GM18867 (cell line): ENCODE results near the gene ZFHX3.

Source experiments
- ATAC-seq: cut with Tn5 transposase; IDR thresholded peaks from one replicate; pipeline ENCODE4 v1.9.1; 2021; ENCODE audit warnings: mild to moderate bottlenecking, moderate library complexity; ENCODE audit not compliant: unreplicated experiment

The ZFHX3 gene

DNA sequence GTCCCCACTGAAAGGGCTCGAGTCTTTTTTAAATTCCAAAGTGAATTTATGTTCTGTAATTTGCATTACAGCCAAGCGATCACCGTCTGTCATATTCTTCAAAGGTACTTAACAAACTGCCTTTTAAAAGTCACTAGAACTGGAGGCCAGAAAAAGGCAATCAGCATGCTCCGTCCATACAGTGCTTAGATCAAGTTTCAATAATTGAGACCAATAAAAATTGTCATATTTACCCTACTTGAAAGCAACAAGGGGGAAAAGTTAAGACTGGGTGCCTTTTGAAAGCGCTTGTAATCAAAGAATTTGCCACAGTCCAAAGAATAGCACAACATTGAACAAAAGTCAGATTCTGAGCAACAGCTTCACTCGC is 9.0 kb upstream of the ZFHX3 start:
- no peak for ATAC-seq

DNA sequence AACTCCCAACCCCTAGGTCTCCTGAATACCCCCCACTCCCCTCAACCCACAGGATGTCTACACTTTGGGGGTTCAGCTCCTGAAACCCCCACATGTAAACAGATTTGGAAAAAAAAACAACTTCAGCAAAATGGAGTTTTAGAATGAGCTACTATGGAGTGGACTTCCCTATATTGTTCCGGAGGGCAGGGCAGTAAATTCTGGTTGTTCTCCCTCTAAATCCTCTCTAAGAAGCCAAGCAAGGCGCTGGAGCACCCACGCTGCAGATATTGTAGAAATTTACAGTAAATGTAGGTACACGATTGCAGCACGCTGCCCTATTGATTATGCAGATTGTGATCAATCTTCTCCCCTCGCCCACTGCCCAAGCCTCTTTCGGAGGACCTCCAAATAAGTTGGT is 8.5 kb upstream of the ZFHX3 start:
- ATAC-seq: no peak

DNA sequence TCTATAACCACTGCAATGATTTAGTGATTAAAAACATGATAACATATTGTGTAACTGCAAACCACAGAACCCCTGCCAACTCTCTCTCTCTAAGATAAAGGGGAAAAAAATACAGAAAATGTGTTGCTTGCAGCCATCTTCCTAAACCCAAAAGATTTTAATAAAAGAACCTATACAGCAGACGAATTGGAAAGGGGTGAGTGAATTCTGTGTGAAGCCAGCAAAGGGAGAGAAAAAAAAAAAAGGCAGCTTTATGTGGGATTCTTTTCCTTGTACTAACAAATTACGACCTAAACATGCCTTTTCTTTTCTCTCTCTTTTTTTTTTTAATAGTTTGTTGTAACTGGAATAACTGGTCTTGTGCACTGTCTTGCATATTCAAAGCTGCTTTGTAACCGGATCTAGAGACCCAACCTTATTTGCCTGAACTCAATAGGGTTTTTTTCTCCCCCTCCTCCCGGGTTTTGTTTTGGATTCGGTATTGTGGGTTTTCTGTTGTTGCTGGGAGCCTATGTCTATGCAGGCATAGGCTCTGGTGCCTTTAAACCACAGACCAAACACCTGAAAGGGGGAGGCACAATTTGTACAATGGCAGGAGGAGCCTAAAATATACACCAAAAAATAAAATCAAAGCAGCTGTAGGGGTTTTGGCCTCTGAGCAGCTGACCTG is 7.0 kb upstream of the ZFHX3 start:
- no peak for ATAC-seq

DNA sequence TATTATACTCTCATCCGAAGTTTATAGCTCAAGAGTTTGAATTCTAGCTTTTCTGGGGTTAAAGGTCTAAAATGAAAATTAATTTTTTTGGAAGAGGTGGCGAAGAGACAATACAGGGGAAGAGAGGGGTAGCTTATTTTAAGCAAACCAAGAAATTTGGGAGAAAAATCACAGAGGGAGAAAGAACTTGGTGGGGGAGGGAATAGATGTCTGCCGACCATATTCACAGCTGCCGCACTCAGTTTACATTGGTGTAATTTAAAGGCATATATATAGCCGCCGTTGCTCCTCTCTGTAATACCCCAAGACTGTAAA is 6.5 kb upstream of the ZFHX3 start:
- no peak for ATAC-seq

DNA sequence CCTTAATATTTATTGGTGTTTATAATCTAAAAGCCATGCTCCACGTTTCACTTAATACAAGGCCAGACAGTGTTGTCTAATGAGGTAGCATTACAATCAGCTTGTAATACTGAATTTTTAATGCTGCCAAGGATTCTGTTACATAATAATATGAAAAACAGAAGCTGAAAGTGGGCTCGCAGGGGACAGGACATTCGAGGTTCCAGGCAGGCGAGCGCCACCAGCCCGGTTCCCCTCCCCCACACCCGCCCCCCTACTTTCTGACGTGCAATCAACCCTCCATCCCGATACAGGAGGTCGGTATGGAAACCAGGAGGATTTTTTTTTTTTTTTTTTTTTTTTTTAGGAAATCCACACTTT is 6.2 kb upstream of the ZFHX3 start:
- ATAC-seq: no peak

DNA sequence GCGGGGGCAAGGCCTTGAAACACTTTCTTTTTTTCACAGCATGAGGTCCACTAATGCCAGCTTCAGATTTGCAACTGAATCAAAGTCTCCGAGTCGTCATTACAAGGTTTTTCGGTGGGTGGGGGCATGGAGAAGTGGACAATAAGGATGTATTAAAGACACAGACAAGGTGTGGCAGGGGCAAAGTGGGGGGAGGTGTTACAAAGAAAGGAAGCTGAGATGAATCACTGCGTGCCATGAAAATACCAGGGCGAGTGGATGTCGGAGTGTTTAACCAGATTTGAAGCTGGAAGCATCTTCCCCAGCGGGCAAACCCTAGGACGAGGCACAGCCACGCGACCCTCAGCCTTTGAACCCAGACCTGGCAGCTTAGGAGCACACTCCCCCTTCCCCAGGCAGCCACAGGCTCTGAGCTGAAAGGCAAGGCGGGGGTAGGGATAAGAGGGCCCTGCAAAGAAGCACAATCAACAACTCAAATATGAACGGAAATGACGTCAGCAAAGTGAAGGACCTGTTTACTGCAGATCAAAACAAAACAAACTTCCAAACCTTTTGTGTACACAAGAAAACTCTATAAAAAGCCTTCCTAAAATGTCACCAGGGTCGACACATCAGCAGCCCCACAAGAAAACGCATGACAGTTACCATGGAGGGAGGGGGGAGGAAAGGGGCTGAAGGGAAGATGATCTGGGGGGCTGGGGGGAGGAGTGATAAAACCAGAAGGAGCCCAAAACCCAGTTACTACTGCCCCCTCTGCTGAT is 5.6 kb upstream of the ZFHX3 start:
- ATAC-seq: no peak

DNA sequence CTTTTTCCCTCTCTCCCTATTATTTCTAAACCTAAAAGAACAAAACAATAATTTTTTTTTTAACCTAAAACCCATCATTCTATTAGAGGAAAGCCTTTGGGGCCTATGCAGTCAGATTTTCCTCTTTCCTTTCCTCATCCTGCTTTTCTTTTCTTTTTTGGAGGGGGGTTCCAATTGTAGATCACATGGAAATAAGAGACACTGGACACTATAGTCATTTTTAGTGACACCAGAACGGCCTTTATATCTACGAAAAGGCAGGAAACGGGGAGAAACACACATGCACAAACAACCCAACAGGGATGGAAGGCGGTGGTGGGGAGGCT is 5.1 kb upstream of the ZFHX3 start:
- ATAC-seq: no peak

DNA sequence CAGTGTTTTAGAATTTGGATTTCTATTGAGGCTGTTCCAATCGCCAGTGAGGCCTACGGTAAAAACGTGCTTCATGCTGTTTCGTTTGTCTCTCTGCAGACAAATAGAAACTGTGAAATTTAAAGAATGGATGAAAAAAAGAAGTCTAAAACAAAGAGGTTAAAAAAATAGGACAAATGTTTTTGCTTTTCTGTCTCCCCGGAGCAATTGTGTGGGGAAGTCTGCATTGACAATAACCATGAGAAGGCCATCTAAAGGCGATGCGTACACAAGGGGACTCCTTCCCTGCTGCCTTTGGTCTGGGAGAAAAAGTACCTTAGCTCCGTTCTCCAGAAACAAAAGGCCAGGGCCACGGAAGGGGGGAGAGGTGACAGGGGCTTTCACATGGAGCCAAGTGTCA is 4.6 kb upstream of the ZFHX3 start:
- no peak for ATAC-seq

DNA sequence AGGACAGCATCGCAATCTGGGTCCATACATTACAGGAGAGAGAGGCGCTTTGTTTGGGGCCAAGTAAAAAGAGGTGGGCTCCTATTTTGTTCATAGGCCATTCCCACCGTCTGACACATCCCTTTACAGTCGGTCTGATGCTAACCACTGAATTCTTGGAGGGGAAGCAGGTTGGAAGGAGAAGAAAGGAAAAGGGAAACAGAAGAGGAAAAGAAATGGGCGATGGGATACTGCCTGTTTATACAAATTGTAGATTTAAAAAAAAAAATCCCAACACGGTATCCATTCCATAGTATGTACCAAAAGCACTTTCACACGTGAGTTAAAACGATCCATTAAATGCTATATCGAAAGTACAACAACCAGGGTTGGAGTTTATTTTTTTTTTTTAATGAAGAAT is 4.0 kb upstream of the ZFHX3 start:
- ATAC-seq: no peak

DNA sequence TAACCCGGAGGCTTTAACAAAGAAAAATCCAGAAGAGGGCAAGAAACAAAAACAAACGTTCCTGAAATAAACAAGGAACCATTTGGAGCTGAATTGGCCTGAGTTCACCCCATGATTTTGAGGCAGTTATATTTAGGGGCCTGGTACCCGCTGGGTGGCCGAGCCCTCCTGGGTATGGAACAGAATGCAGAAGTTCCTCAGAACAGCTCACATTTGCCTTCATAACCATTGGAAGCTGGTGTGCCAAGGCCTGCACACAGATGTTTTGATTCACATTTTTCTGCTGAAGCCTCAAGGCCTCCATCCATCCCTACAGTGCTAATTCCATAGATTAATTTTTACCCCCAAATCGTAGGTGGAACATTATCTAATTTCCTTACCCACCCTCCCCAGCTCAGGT is 3.3 kb upstream of the ZFHX3 start:
- no peak for ATAC-seq

DNA sequence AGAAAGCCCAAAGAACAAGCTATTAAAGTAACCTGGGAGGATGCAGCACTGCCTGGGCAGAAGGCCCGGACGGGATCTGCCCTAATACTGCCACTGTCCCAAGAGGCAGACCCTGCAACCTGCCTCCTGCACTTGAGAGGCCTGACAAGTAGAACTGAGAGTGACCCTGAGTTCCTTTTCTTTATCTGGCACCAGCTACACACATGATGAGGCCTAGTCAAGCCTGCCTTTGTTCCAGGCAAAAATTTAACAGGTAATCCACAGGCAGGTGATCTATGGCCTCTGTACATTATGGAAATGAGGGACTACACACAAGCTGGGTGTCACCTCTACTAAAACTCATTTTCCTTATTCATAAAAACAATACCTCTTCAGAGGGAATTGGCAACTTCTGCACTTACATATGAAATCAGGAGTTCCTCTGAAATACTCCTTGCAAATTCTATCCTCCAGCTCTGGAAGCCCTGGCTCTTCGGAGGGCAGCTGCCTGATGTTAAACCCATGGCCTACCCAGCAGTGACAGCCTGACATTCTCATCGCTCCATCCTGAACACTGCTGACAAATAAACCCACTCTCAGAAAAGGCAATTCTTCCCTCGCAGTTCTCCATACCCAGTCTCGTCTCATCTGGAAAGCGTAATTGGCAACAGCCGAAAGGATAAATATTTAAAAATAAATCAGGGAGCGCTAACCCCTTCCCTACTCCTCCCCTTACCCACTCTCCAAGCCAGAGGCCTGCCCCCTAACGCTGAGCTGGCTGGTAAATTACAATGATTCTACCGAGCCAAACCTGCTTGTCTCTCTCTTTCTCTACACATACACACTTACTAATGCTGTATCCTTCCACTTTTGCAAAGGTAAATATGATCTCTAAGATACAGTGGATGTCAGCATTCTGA is 2.5 kb upstream of the ZFHX3 start:
- ATAC-seq: no peak

DNA sequence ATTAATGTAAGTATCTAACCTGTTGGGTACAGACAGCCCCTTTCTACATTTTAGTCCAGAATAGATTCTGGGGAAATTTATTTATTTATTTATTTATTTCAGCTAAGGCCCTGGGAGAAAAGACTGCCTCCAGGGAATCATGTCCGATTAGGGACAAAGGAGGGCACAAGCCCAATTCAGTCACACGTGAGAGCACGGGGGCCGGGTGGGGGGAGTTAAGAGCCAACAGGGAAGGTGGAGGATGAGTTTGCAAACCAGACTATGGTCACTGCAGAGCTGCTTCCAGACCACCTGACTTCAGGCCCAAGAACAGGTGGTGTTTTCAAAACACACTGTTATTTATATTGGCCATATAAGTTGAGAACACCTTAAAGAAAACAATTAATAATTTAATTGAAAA is 1.6 kb upstream of the ZFHX3 start:
- no peak for ATAC-seq

DNA sequence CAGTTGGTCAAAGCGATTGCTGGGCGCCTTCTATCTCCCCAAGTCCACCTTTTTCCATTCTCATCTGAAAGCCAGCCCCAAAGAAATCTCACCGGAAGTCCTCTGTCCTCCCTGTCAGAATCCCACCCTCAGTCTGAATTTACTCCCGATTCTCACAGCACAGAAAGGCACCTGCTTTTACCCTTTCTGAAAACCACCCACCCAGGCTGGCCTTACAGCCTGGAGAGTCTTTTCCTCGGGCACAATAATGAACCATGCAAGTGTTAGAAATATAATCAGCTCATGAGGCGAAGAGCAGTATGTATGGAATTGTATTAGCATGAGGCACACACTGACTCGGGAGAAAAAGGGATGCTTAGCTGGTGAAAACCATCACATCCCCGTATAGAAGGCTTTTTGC is 1.2 kb upstream of the ZFHX3 start:
- no peak for ATAC-seq

DNA sequence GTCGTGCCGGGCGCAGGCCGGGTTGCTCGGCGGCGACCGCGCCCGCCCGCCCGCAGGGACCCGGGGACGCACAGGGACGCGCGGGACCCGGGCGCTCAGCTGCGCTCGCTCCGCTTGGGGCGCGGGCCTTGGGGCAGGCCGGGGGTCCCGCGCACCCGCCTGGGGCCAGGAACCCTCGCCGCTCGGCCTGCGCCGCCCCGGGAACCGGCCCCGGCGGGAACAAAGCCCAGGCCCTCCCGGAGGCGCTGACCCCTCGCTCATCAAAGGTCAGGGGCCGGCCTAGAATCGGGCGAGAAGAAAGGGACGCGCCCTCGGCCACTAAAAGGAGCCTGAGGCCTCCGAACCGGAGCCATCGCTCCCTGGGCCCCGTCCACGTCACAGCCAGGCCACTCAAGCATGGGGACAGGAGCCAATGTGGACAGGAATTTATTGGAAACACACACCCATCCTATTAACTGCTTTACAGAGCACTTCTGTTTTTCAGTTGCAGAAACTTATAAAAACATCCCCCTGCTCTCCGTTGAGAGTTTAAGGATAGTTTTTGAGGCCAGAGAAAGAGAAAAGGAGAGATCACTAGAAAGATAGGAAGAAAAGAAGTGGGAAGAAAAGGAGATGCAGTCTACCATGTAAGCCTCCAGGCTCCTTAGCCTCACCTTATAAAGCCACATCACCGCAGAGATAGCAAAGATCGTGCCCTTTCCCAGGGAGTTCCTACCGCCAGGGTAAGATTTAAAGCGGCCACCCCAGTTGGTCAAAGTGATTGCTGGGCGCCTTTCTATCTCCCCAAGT is 558 bp upstream of the ZFHX3 start:
- no peak for ATAC-seq

DNA sequence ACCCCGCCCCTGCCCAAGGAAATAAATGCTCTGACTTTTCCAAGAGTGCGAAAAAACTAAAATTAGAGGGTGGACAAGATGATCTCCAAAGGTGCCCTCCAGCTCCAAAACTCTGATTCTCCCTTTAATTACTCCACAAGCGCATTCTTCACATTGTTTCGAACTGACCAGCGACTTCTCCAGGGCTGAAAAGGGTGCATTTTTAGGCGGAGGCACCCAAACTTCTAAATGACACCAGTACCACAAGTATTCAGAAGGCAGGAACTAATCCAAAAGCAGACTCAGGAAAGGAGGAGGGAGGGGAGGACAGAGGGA is 750 bp downstream of the ZFHX3 start:
- ATAC-seq: no peak

DNA sequence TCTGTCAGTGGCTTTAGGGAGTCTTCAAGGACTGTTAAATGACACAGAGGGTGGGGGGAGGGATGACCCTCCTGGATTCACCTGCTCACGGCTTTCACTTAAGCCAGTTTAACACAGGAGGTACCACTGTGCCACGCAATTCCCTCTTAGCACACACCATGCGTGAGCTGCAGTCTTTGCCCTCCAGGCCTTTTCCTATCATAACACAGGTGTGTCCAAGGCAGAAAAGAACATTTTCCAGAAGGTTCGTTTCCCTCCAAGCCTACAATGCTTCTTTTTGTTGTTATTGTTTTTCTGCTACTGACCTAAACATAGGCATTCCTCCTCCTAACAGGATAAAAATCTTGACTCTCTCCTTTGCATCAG is 1.1 kb downstream of the ZFHX3 start:
- ATAC-seq: no peak

DNA sequence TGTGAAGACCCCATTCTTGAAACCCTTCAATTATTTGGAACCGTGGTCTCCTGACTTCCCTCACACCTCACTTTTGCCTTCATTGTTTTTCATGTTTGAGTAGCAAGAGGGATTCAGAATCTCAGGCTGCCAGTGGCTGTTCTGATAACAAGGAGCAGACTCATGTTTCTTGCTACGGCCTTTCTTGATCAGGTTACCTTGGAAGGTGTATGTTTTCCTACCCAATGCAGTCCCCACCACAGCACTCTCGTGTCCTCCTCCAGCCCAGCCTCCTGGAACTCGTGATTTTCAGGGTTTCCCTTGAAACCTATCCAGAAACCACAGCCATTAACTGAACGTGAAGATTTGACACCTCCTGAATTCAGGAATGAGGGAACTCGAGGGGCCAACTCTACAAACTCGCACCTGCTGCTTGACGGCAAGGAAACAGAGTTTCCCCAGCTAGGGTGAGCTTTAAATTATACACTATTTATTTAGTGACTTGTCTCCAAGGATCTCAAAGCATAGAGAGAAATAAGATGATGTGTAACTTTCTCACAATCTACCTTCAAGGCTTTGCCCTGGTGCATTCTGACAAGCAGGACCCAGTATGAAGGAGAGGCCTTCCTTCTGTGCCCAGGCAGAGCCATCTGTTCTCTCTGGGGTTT is 1.6 kb downstream of the ZFHX3 start:
- ATAC-seq: no peak

DNA sequence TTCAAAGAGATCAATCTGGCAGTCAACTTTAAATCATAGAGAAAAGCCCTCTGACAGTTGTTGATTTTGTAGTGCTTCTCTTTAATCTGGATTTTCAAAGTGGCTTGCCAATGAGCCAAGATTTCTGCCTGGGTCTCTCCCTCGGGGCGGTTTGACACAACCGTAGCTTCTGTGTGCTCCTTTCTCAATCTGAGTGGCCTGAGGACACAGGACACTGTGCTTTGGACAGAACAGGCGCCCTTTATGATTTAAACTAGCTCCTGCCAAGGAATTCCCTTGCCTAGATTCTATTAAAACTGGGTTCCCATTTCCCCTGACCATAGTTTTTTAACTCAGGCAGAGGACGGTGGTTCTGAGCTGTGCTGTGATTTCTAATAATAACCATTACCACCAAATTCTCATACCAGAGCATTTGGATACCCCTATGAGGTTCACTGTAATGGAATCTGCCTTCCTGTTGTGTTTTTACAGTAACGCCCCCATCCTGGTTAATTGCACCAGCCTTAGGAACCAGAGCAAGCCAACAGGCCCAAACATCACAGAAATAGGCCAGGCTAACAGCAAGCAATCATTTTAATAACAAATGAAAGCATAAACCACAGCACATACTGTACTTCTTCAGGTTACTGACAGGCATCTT is 4.0 kb downstream of the ZFHX3 start:
- no peak for ATAC-seq

DNA sequence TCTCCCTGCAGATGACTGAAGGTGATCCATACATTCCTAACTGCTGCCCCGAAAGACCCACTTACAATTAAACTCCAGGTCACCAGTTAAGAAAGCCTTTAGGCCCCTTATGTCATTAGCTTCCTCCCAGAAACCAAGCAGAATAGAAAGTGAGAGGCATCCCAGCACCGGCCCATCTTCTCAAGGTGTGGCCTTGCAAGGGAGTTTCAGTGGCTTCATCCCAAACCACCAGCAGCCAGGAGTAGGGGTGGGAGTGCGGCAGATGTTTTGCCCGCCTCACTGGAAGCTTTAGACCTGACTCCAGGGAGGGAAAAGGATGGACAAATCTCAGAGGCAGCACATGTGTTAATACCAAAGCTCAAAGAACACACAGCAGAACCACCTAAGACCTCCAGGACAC is 5.1 kb downstream of the ZFHX3 start:
- no peak for ATAC-seq

DNA sequence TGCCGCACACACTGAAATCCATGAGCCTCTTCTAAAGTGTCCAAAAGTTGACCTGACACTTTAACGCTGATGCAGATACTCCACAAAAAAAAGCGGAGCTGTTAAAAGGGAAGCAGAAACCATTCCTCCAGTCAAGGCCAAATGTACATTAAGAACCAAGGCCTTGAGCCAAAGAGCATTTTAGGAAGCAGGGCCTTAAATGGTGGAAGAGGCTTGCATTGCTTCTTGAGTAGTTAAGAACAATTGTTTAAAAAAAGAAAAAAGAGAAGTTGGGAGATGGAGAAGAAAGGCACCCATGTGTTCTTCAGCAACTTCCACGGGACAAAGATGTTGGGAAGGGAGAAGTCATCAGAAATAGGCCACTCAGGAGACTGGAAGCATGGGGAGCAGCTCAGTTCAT is 6.3 kb downstream of the ZFHX3 start:
- no peak for ATAC-seq
